ENCODE results near the gene MACROH2A2.

The MACROH2A2 gene

GRCh38 chr10:70057306-70057705 is 4.7 kb downstream of the MACROH2A2 start:
- Histone ChIP-seq H3K9me3 (ENCODE audit: control insufficient read depth, low read length) (no peaks in the 10 kb centered on the region), H2BK120ac (ENCODE audit: low read depth, low read length) (no peak overlapping the region), H3K14ac (ENCODE audit: low read length in 2 of 2) (no peak overlapping the region), H4K8ac (ENCODE audit: low read length) (no peak overlapping the region), H3K27me3 (ENCODE audit: control insufficient read depth in 1 of 2, insufficient read depth in 1 of 2, low read length in 2 of 2) (peaks cover 0 to 1% of the 10 kb centered on the region in 2 experiments), H3K4ac (ENCODE audit: low read depth in 1 of 2, low read length in 2 of 2) (no peak overlapping the region), H2AFZ (ENCODE audit: low read depth, low read length) (no peak overlapping the region), H3K79me1 (replicated peaks; ENCODE audit: low read length, poor library complexity, severe bottlenecking) (peaks cover 28% of the 10 kb centered on the region), H4K91ac (ENCODE audit: low read length) (no peak overlapping the region), H3K9ac (ENCODE audit: low read length) (no peak overlapping the region), H3K4me3 (ENCODE audit: insufficient read depth in 1 of 2, low read depth in 1 of 2, low read length in 2 of 2) (no peak overlapping the region), H3K4me1 (ENCODE audit: control insufficient read depth, insufficient read depth, low read depth, low read length) (peaks cover 11% of the 10 kb centered on the region), H3K4me2 (ENCODE audit: low read length, poor library complexity, severe bottlenecking) (no peak overlapping the region), H2BK15ac (ENCODE audit: low read depth, poor library complexity, severe bottlenecking) (no peak overlapping the region), H2BK12ac (ENCODE audit: low read length in 2 of 2) (no peak overlapping the region), H3K27ac (ENCODE audit: low read length, poor library complexity, severe bottlenecking) (no peak overlapping the region), H3K18ac (ENCODE audit: low read depth in 1 of 2, low read length in 2 of 2) (no peak overlapping the region), H3K36me3 (ENCODE audit: control insufficient read depth in 1 of 2, insufficient read depth in 2 of 2, low read depth in 1 of 2, low read length in 2 of 2) (peaks cover 0 to 5% of the 10 kb centered on the region in 2 experiments), H2BK5ac (ENCODE audit: low read depth, low read length, poor library complexity, severe bottlenecking) (no peak overlapping the region), H3K23ac (ENCODE audit: low read length in 2 of 2) (no peak overlapping the region), H2AK5ac (ENCODE audit: low read length, severe bottlenecking) (no peak overlapping the region)
- DNase-seq, result no peak
- 80% methylated on average over 1 of the region's 4 CpGs for WGBS

- Histone ChIP-seq H2AFZ (ENCODE audit: low read depth, low read length) (no peak overlapping the region), H3K36me3 (ENCODE audit: control insufficient read depth in 1 of 2, insufficient read depth in 2 of 2, low read depth in 1 of 2, low read length in 2 of 2) (peaks cover 0 to 5% of the 10 kb centered on the region in 2 experiments), H4K8ac (ENCODE audit: low read length) (no peak overlapping the region), H2BK5ac (ENCODE audit: low read depth, low read length, poor library complexity, severe bottlenecking) (no peak overlapping the region), H3K27me3 (ENCODE audit: control insufficient read depth in 1 of 2, insufficient read depth in 1 of 2, low read length in 2 of 2) (no peaks in the 10 kb centered on the region), H3K18ac (ENCODE audit: low read depth in 1 of 2, low read length in 2 of 2) (no peak overlapping the region), H4K91ac (ENCODE audit: low read length) (no peak overlapping the region), H3K27ac (ENCODE audit: low read length, poor library complexity, severe bottlenecking) (no peak overlapping the region), H3K4ac (ENCODE audit: low read depth in 1 of 2, low read length in 2 of 2) (no peak overlapping the region), H3K4me2 (ENCODE audit: low read length, poor library complexity, severe bottlenecking) (no peak overlapping the region), H3K14ac (ENCODE audit: low read length in 2 of 2) (no peak overlapping the region), H3K79me1 (replicated peaks; ENCODE audit: low read length, poor library complexity, severe bottlenecking) (peaks cover 40% of the 10 kb centered on the region), H2AK5ac (ENCODE audit: low read length, severe bottlenecking) (no peak overlapping the region), H3K9me3 (ENCODE audit: control insufficient read depth, low read length) (no peaks in the 10 kb centered on the region), H2BK12ac (ENCODE audit: low read length in 2 of 2) (no peak overlapping the region), H2BK120ac (ENCODE audit: low read depth, low read length) (no peak overlapping the region), H3K9ac (ENCODE audit: low read length) (no peak overlapping the region), H2BK15ac (ENCODE audit: low read depth, poor library complexity, severe bottlenecking) (no peak overlapping the region), H3K4me1 (ENCODE audit: control insufficient read depth, insufficient read depth, low read depth, low read length) (peaks cover 3% of the 10 kb centered on the region), H3K4me3 (ENCODE audit: insufficient read depth in 1 of 2, low read depth in 1 of 2, low read length in 2 of 2) (no peak overlapping the region), H3K23ac (ENCODE audit: low read length in 2 of 2) (no peak overlapping the region)
- DNase-seq, result no peak
- WGBS, result 95% methylated on average over 2 of the region's 2 CpGs
Observed at GRCh38 chr10:70060389-70060788, 7.7 kb downstream of the MACROH2A2 start.

GRCh38 chr10:70063418-70064098 is 10.9 kb downstream of the MACROH2A2 start:
- Histone ChIP-seq H3K4me2 (ENCODE audit: low read length, poor library complexity, severe bottlenecking) (no peak overlapping the region), H3K36me3 (ENCODE audit: control insufficient read depth in 1 of 2, insufficient read depth in 2 of 2, low read depth in 1 of 2, low read length in 2 of 2) (peaks cover 0 to 5% of the 10 kb centered on the region in 2 experiments), H3K79me1 (replicated peaks; ENCODE audit: low read length, poor library complexity, severe bottlenecking) (peaks cover 35% of the 10 kb centered on the region), H3K4me3 (ENCODE audit: insufficient read depth in 1 of 2, low read depth in 1 of 2, low read length in 2 of 2) (no peak overlapping the region), H3K27ac (ENCODE audit: low read length, poor library complexity, severe bottlenecking) (no peak overlapping the region), H3K4ac (ENCODE audit: low read depth in 1 of 2, low read length in 2 of 2) (no peak overlapping the region), H2AK5ac (ENCODE audit: low read length, severe bottlenecking) (no peak overlapping the region), H3K14ac (ENCODE audit: low read length in 2 of 2) (no peak overlapping the region), H2BK15ac (ENCODE audit: low read depth, poor library complexity, severe bottlenecking) (no peak overlapping the region), H3K9ac (ENCODE audit: low read length) (no peak overlapping the region), H2BK120ac (ENCODE audit: low read depth, low read length) (no peak overlapping the region), H4K91ac (ENCODE audit: low read length) (no peak overlapping the region), H2BK5ac (ENCODE audit: low read depth, low read length, poor library complexity, severe bottlenecking) (no peak overlapping the region), H2AFZ (ENCODE audit: low read depth, low read length) (no peak overlapping the region), H2BK12ac (ENCODE audit: low read length in 2 of 2) (no peak overlapping the region), H4K8ac (ENCODE audit: low read length) (no peak overlapping the region), H3K9me3 (ENCODE audit: control insufficient read depth, low read length) (no peaks in the 10 kb centered on the region), H3K23ac (ENCODE audit: low read length in 2 of 2) (no peak overlapping the region), H3K27me3 (ENCODE audit: control insufficient read depth in 1 of 2, insufficient read depth in 1 of 2, low read length in 2 of 2) (no peaks in the 10 kb centered on the region), H3K18ac (ENCODE audit: low read depth in 1 of 2, low read length in 2 of 2) (no peak overlapping the region), H3K4me1 (ENCODE audit: control insufficient read depth, insufficient read depth, low read depth, low read length) (peaks cover 3% of the 10 kb centered on the region)
- no peak for DNase-seq
- WGBS, result 91% methylated on average over 9 of the region's 10 CpGs

GRCh38 chr10:70064486-70064885 is 11.8 kb downstream of the MACROH2A2 start:
- Histone ChIP-seq H2BK5ac (ENCODE audit: low read depth, low read length, poor library complexity, severe bottlenecking) (no peak overlapping the region), H3K4me3 (ENCODE audit: insufficient read depth in 1 of 2, low read depth in 1 of 2, low read length in 2 of 2) (no peak overlapping the region), H2AFZ (ENCODE audit: low read depth, low read length) (no peak overlapping the region), H3K79me1 (replicated peaks; ENCODE audit: low read length, poor library complexity, severe bottlenecking) (peaks cover 32% of the 10 kb centered on the region), H3K36me3 (ENCODE audit: control insufficient read depth in 1 of 2, insufficient read depth in 2 of 2, low read depth in 1 of 2, low read length in 2 of 2) (peaks cover 0 to 5% of the 10 kb centered on the region in 2 experiments), H3K9ac (ENCODE audit: low read length) (no peak overlapping the region), H2BK12ac (ENCODE audit: low read length in 2 of 2) (no peak overlapping the region), H3K27ac (ENCODE audit: low read length, poor library complexity, severe bottlenecking) (no peak overlapping the region), H3K18ac (ENCODE audit: low read depth in 1 of 2, low read length in 2 of 2) (no peak overlapping the region), H3K23ac (ENCODE audit: low read length in 2 of 2) (no peak overlapping the region), H4K91ac (ENCODE audit: low read length) (no peak overlapping the region), H3K4me1 (ENCODE audit: control insufficient read depth, insufficient read depth, low read depth, low read length) (peaks cover 3% of the 10 kb centered on the region), H3K27me3 (ENCODE audit: control insufficient read depth in 1 of 2, insufficient read depth in 1 of 2, low read length in 2 of 2) (no peaks in the 10 kb centered on the region), H2AK5ac (ENCODE audit: low read length, severe bottlenecking) (no peak overlapping the region), H3K14ac (ENCODE audit: low read length in 2 of 2) (no peak overlapping the region), H2BK120ac (ENCODE audit: low read depth, low read length) (no peak overlapping the region), H4K8ac (ENCODE audit: low read length) (no peak overlapping the region), H3K4me2 (ENCODE audit: low read length, poor library complexity, severe bottlenecking) (no peak overlapping the region), H3K9me3 (ENCODE audit: control insufficient read depth, low read length) (no peaks in the 10 kb centered on the region), H3K4ac (ENCODE audit: low read depth in 1 of 2, low read length in 2 of 2) (no peak overlapping the region), H2BK15ac (ENCODE audit: low read depth, poor library complexity, severe bottlenecking) (no peak overlapping the region)
- 86% methylated on average over 4 of the region's 4 CpGs for WGBS
- DNase-seq, result no peak
